ENCODE data around the gene SPTBN5. TPM values are rescaled to one million over a fixed set of nuclear protein-coding genes. Genes with fewer than 3 reads are reported as not detected.

The SPTBN5 gene
- total and polyA plus RNA-seq, 2 experiments from 2014 or later, result 0.57 to 1.1 TPM

GRCh38 chr15:41804916-41805666 lies 88.8 kb downstream of the SPTBN5 start:
- TF ChIP-seq ZNF114 (CRISPR knock-in tag; IDR thresholded peaks at IDR 0.05) (no peak), ZNF331 (CRISPR knock-in tag; IDR thresholded peaks at IDR 0.05; ENCODE audit: low read depth) (no peak), POLR2AphosphoS5 (IDR thresholded peaks at IDR 0.05; ENCODE audit: low read depth) (no peak), CREB1 (CRISPR knock-in tag; IDR thresholded peaks at IDR 0.05; ENCODE audit: low read depth) (no peak), NANOG (IDR thresholded peaks at IDR 0.05; ENCODE audit: borderline replicate concordance) (no peak), EZH2 (IDR thresholded peaks at IDR 0.05; ENCODE audit: low read depth, unreplicated experiment) (no peak), CTCF (conservative IDR thresholded peaks at IDR 0.05; ENCODE audit: low read depth in 2 of 2) (no peak), STAT1 (IDR thresholded peaks at IDR 0.05; ENCODE audit: unreplicated experiment) (no peak), JUNB (IDR thresholded peaks at IDR 0.05; ENCODE audit: unreplicated experiment) (no peak), EZH2phosphoT487 (IDR thresholded peaks at IDR 0.05; ENCODE audit: unreplicated experiment) (no peak)
- TF ChIP-seq, protein P1, sequence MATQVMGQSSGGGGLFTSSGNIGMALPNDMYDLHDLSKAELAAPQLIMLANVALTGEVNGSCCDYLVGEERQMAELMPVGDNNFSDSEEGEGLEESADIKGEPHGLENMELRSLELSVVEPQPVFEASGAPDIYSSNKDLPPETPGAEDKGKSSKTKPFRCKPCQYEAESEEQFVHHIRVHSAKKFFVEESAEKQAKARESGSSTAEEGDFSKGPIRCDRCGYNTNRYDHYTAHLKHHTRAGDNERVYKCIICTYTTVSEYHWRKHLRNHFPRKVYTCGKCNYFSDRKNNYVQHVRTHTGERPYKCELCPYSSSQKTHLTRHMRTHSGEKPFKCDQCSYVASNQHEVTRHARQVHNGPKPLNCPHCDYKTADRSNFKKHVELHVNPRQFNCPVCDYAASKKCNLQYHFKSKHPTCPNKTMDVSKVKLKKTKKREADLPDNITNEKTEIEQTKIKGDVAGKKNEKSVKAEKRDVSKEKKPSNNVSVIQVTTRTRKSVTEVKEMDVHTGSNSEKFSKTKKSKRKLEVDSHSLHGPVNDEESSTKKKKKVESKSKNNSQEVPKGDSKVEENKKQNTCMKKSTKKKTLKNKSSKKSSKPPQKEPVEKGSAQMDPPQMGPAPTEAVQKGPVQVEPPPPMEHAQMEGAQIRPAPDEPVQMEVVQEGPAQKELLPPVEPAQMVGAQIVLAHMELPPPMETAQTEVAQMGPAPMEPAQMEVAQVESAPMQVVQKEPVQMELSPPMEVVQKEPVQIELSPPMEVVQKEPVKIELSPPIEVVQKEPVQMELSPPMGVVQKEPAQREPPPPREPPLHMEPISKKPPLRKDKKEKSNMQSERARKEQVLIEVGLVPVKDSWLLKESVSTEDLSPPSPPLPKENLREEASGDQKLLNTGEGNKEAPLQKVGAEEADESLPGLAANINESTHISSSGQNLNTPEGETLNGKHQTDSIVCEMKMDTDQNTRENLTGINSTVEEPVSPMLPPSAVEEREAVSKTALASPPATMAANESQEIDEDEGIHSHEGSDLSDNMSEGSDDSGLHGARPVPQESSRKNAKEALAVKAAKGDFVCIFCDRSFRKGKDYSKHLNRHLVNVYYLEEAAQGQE (IDR thresholded peaks at IDR 0.05; ENCODE audit: unreplicated experiment), result no peak
- TF ChIP-seq, protein P2, sequence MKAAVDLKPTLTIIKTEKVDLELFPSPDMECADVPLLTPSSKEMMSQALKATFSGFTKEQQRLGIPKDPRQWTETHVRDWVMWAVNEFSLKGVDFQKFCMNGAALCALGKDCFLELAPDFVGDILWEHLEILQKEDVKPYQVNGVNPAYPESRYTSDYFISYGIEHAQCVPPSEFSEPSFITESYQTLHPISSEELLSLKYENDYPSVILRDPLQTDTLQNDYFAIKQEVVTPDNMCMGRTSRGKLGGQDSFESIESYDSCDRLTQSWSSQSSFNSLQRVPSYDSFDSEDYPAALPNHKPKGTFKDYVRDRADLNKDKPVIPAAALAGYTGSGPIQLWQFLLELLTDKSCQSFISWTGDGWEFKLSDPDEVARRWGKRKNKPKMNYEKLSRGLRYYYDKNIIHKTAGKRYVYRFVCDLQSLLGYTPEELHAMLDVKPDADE (IDR thresholded peaks at IDR 0.05), result no peak
- TF ChIP-seq, protein P3, sequence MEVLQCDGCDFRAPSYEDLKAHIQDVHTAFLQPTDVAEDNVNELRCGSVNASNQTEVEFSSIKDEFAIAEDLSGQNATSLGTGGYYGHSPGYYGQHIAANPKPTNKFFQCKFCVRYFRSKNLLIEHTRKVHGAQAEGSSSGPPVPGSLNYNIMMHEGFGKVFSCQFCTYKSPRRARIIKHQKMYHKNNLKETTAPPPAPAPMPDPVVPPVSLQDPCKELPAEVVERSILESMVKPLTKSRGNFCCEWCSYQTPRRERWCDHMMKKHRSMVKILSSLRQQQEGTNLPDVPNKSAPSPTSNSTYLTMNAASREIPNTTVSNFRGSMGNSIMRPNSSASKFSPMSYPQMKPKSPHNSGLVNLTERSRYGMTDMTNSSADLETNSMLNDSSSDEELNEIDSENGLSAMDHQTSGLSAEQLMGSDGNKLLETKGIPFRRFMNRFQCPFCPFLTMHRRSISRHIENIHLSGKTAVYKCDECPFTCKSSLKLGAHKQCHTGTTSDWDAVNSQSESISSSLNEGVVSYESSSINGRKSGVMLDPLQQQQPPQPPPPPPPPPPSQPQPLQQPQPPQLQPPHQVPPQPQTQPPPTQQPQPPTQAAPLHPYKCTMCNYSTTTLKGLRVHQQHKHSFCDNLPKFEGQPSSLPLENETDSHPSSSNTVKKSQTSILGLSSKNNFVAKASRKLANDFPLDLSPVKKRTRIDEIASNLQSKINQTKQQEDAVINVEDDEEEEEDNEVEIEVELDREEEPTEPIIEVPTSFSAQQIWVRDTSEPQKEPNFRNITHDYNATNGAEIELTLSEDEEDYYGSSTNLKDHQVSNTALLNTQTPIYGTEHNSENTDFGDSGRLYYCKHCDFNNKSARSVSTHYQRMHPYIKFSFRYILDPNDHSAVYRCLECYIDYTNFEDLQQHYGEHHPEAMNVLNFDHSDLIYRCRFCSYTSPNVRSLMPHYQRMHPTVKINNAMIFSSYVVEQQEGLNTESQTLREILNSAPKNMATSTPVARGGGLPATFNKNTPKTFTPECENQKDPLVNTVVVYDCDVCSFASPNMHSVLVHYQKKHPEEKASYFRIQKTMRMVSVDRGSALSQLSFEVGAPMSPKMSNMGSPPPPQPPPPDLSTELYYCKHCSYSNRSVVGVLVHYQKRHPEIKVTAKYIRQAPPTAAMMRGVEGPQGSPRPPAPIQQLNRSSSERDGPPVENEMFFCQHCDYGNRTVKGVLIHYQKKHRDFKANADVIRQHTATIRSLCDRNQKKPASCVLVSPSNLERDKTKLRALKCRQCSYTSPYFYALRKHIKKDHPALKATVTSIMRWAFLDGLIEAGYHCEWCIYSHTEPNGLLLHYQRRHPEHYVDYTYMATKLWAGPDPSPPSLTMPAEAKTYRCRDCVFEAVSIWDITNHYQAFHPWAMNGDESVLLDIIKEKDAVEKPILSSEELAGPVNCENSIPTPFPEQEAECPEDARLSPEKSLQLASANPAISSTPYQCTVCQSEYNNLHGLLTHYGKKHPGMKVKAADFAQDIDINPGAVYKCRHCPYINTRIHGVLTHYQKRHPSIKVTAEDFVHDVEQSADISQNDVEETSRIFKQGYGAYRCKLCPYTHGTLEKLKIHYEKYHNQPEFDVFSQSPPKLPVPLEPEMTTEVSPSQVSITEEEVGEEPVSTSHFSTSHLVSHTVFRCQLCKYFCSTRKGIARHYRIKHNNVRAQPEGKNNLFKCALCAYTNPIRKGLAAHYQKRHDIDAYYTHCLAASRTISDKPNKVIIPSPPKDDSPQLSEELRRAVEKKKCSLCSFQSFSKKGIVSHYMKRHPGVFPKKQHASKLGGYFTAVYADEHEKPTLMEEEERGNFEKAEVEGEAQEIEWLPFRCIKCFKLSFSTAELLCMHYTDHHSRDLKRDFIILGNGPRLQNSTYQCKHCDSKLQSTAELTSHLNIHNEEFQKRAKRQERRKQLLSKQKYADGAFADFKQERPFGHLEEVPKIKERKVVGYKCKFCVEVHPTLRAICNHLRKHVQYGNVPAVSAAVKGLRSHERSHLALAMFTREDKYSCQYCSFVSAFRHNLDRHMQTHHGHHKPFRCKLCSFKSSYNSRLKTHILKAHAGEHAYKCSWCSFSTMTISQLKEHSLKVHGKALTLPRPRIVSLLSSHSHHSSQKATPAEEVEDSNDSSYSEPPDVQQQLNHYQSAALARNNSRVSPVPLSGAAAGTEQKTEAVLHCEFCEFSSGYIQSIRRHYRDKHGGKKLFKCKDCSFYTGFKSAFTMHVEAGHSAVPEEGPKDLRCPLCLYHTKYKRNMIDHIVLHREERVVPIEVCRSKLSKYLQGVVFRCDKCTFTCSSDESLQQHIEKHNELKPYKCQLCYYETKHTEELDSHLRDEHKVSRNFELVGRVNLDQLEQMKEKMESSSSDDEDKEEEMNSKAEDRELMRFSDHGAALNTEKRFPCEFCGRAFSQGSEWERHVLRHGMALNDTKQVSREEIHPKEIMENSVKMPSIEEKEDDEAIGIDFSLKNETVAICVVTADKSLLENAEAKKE (CRISPR knock-in tag; IDR thresholded peaks at IDR 0.05), result no peak
- ATAC-seq, result no peak
- Histone ChIP-seq H3K27me3 (ENCODE audit: insufficient read depth) (no peaks in the 10 kb centered on the region), H4K20me1 (replicated peaks; ENCODE audit: insufficient read depth) (no peaks in the 10 kb centered on the region; the same call in 1 of the 2 replicates), H2AFZ (no peak overlapping the region), H3K36me3 (ENCODE audit: insufficient read depth) (no peaks in the 10 kb centered on the region), H3K9me2 (ENCODE audit: insufficient read depth) (no peaks in the 10 kb centered on the region), H3K4me3 (no peak overlapping the region), H3K27ac (ENCODE audit: low read depth) (no peak overlapping the region), H3F3A (replicated peaks; ENCODE audit: low read depth) (no peaks in the 10 kb centered on the region), H3K4me2 (no peak overlapping the region), H3K4me1 (ENCODE audit: insufficient read depth) (no peaks in the 10 kb centered on the region), H3K79me2 (replicated peaks; ENCODE audit: insufficient read depth) (no peaks in the 10 kb centered on the region)
- Mint-ChIP-seq H3K4me3 (no peak overlapping the region), H3K27me3 (ENCODE audit: insufficient read depth, low read depth, poor library complexity) (peaks cover 4% of the 10 kb centered on the region), H3K36me3 (ENCODE audit: low read depth) (no peaks in the 10 kb centered on the region), H3K9me3 (no peaks in the 10 kb centered on the region; the same call in 2 of the 3 replicates), H3K27ac (no peak overlapping the region; the same call in 1 of the 2 replicates), H3K4me1 (peaks cover 6% of the 10 kb centered on the region)
- no peak for DNase-seq (ENCODE audit: low spot score)
